ENCODE data around the gene EFCAB11. TPM values are rescaled to one million over a fixed set of nuclear protein-coding genes. Genes with fewer than 3 reads are reported as not detected.

Gene EFCAB11
- total RNA-seq, 1 donor from 2014 or later, result 3.1 TPM

- Mint-ChIP-seq H3K4me1 (ENCODE audit: low read depth, unreplicated experiment) (peaks cover 5% of the 10 kb centered on the region), H3K9me3 (ENCODE audit: unreplicated experiment) (no peaks in the 10 kb centered on the region), H3K27ac (ENCODE audit: unreplicated experiment) (no peak overlapping the region), H3K27me3 (ENCODE audit: unreplicated experiment) (no peaks in the 10 kb centered on the region), H3K36me3 (ENCODE audit: unreplicated experiment) (no peaks in the 10 kb centered on the region), H3K4me3 (ENCODE audit: unreplicated experiment) (no peak overlapping the region)
- no peak for TF ChIP-seq CTCF (IDR thresholded peaks at IDR 0.05; ENCODE audit: partially characterized antibody, unreplicated experiment)
- no peak for DNase-seq
Measured at GRCh38 chr14:89787525-89787924, 167.0 kb downstream of the EFCAB11 start.

DNA sequence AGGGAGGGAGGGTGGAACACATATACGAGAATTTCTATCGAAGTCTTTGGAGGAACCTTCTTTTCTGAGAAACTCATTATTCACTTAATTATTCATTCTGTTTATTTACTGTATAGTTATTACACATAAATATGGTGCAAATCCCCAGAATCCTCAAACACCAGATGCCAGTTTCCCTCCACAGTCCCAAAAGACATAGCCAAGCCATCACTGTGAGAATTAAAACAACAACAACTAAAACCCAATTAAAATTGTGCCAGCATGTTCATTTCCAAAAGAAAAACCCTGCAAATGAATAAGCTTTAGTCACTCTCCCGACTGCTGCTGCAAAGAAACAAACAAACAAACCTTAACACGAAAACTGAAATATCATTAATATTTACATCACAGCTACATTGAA is 173.5 kb downstream of the EFCAB11 start:
- TF ChIP-seq CTCF (IDR thresholded peaks at IDR 0.05; ENCODE audit: partially characterized antibody, unreplicated experiment), result no peak
- H3K27ac Mint-ChIP-seq (ENCODE audit: unreplicated experiment), result no peak overlapping the region
- peaks cover 3% of the 10 kb centered on the region for H3K27me3 Mint-ChIP-seq (ENCODE audit: unreplicated experiment)
- H3K9me3 Mint-ChIP-seq (ENCODE audit: unreplicated experiment), result peaks cover 1% of the 10 kb centered on the region
- H3K4me3 Mint-ChIP-seq (ENCODE audit: unreplicated experiment), result no peak overlapping the region
- DNase-seq, result no peak
- no peaks in the 10 kb centered on the region for H3K36me3 Mint-ChIP-seq (ENCODE audit: unreplicated experiment)
- H3K4me1 Mint-ChIP-seq (ENCODE audit: low read depth, unreplicated experiment), result peaks cover 4% of the 10 kb centered on the region

DNA sequence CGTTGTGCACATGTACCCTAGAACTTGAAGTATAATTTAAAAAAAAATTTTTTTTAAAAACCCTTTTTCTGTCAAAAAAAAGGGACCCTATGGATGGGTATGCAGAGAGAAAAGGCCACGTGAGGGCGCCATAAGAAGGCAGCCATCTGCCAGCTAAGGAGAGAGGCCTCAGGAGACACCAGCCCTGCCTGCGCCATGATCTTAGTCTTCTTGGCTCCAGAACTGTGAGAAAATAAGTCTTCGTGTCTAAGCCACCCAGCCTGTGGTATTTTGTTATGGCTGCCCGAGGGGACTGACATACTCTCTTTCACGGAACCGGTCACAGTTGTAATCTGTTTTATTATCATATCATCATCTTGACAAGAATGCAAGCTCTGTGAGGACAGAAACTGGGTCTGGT is 174.8 kb downstream of the EFCAB11 start:
- no peak for TF ChIP-seq CTCF (IDR thresholded peaks at IDR 0.05; ENCODE audit: partially characterized antibody, unreplicated experiment)
- Mint-ChIP-seq H3K9me3 (ENCODE audit: unreplicated experiment) (peaks cover 1% of the 10 kb centered on the region), H3K4me3 (ENCODE audit: unreplicated experiment) (no peak overlapping the region), H3K27me3 (ENCODE audit: unreplicated experiment) (peaks cover 3% of the 10 kb centered on the region), H3K27ac (ENCODE audit: unreplicated experiment) (no peak overlapping the region), H3K4me1 (ENCODE audit: low read depth, unreplicated experiment) (peaks cover 6% of the 10 kb centered on the region), H3K36me3 (ENCODE audit: unreplicated experiment) (no peaks in the 10 kb centered on the region)
- peak; percentile 21 for DNase-seq

DNA sequence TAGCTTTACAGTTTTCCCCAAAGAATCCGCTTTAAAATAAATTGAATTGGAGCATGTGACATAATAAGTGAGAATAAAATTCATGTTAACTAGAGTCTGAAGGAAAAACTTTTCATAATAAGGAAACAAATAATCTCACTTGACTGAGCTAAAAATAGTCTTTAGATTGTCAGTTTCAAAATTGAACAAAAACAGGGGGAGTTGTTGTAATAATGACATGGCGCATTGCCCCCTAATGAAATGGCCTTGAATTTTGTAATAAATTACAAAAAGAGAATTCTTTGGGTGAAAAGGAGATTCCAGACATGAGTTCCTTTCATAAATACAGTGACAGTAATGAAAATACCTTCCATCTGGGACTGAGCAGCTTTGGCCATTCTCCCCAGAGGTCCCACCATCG is 178.6 kb downstream of the EFCAB11 start:
- Mint-ChIP-seq H3K27ac (ENCODE audit: unreplicated experiment) (no peak overlapping the region), H3K4me1 (ENCODE audit: low read depth, unreplicated experiment) (peaks cover 10% of the 10 kb centered on the region), H3K27me3 (ENCODE audit: unreplicated experiment) (no peaks in the 10 kb centered on the region), H3K36me3 (ENCODE audit: unreplicated experiment) (no peaks in the 10 kb centered on the region), H3K9me3 (ENCODE audit: unreplicated experiment) (no peaks in the 10 kb centered on the region), H3K4me3 (ENCODE audit: unreplicated experiment) (no peak overlapping the region)
- no peak for TF ChIP-seq CTCF (IDR thresholded peaks at IDR 0.05; ENCODE audit: partially characterized antibody, unreplicated experiment)
- DNase-seq, result no peak

DNA sequence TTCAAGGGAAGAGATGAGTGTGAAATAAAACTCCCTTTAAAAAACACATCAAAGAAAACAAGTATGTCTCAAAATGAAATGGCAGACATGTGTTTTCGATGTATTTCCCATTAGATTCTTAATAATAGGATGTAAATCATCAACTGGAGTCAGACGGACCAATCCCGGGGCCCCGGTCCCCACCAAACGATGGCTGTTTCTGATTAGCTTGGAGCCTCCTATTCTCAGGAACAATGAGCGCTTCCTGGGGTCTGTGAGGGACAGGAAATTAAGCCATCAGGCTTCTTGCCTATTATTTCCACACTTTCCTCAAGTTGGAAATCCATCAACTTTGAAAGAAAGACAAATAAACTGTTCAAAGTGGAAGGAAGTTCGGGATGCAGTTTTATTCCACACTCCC is 179.4 kb downstream of the EFCAB11 start:
- Mint-ChIP-seq H3K27me3 (ENCODE audit: unreplicated experiment) (no peaks in the 10 kb centered on the region), H3K4me3 (ENCODE audit: unreplicated experiment) (no peak overlapping the region), H3K27ac (ENCODE audit: unreplicated experiment) (no peak overlapping the region), H3K36me3 (ENCODE audit: unreplicated experiment) (no peaks in the 10 kb centered on the region), H3K4me1 (ENCODE audit: low read depth, unreplicated experiment) (peaks cover 10% of the 10 kb centered on the region), H3K9me3 (ENCODE audit: unreplicated experiment) (no peaks in the 10 kb centered on the region)
- no peak for TF ChIP-seq CTCF (IDR thresholded peaks at IDR 0.05; ENCODE audit: partially characterized antibody, unreplicated experiment)
- DNase-seq, result no peak

Measured in glutamatergic neuron (in vitro differentiated cells).